SK-N-SH (cell line): ENCODE data around the gene RABGGTA. TPM values are rescaled to one million over a fixed set of nuclear protein-coding genes. Genes with fewer than 3 reads are reported as not detected.

Source experiments
- CTCF ChIA-PET: fragments of 300-600, 350-600 bp; formaldehyde crosslinking; extraction: SDS; loops from one replicate; lab custom pipeline; 2021; lab: Yijun Ruan, JAX
- POLR2A ChIA-PET: fragments of 350-600 bp; sonication (Branson Sonifier 250); formaldehyde crosslinking; extraction: SDS; loops from one replicate; lab custom pipeline; 2020; ENCODE audit warnings: antibody characterized with exemption, inconsistent platforms; lab: Yijun Ruan, JAX
- DNase-seq: peaks from one replicate; pipeline ENCODE4 v3.0.0; 2012
- H2AFZ ChIP-seq: fragments of 200-600 bp; sonication (generic); 2 replicates; pipeline ENCODE4 v1.8.1; 2016; ENCODE audit warnings: antibody characterized with exemption, mild to moderate bottlenecking, low read depth
- H3F3A ChIP-seq: fragments of 200-600 bp; sonication (generic); replicated peaks from 2 replicates; pipeline ENCODE3; 2016; ENCODE audit warnings: antibody characterized with exemption, mild to moderate bottlenecking; ENCODE audit not compliant: insufficient read depth
- H3K27ac ChIP-seq, 2 experiments: fragments of 200-500 bp in 1 of 2; fragments of 200-600 bp in 1 of 2; sonication (Bioruptor generic) in 1 of 2; sonication (generic), shearing (Covaris generic) in 1 of 2; 2 replicates each; pipeline versions ENCODE4 v1.5.1 to v1.6.1; 2014 to 2016; ENCODE audit warnings: low read depth in 2 of 2, inconsistent platforms in 1 of 2, low read length in 1 of 2, mild to moderate bottlenecking in 1 of 2, mixed read lengths in 1 of 2
- H3K27me3 ChIP-seq: fragments of 200-600 bp; sonication (generic), shearing (Covaris generic); 2 replicates; pipeline ENCODE4 v1.6.1; 2016; ENCODE audit warnings: mixed run types; ENCODE audit not compliant: insufficient read depth
- H3K36me3 ChIP-seq, 2 experiments: fragments of 200-500 bp in 1 of 2; fragments of 200-600 bp in 1 of 2; sonication (Bioruptor generic) in 1 of 2; sonication (generic) in 1 of 2; replicated peaks in 1 of 2; 2 replicates each; pipeline versions ENCODE3 to v1.5.1; 2014 to 2016; ENCODE audit warnings: low read length in 1 of 2, mild to moderate bottlenecking in 1 of 2; ENCODE audit not compliant: insufficient read depth in 2 of 2, control insufficient read depth in 1 of 2
- H3K4me1 ChIP-seq, 2 experiments: fragments of 200-500 bp in 1 of 2; fragments of 200-600 bp in 1 of 2; sonication (Bioruptor generic) in 1 of 2; sonication (generic), shearing (Covaris generic) in 1 of 2; 2 replicates each; pipeline versions ENCODE4 v1.5.1 to v1.6.1; 2014 to 2016; ENCODE audit warnings: low read depth in 1 of 2, low read length in 1 of 2, mixed run types in 1 of 2; ENCODE audit not compliant: insufficient read depth in 2 of 2, control insufficient read depth in 1 of 2
- H3K4me2 ChIP-seq: fragments of 200-600 bp; sonication (generic), shearing (Covaris generic); 2 replicates; pipeline ENCODE4 v1.6.1; 2017; ENCODE audit warnings: mixed run types
- H3K4me3 ChIP-seq, 2 experiments: fragments of 200-500 bp in 1 of 2; fragments of 200-600 bp in 1 of 2; sonication (Bioruptor generic) in 1 of 2; sonication (generic), shearing (Covaris generic) in 1 of 2; 2 replicates each; pipeline versions ENCODE4 v1.5.1 to v1.8.1; 2014 to 2016; ENCODE audit warnings: low read depth in 2 of 2, inconsistent platforms in 1 of 2, low read length in 1 of 2, mild to moderate bottlenecking in 1 of 2, mixed read lengths in 1 of 2, moderate library complexity in 1 of 2
- H3K79me2 ChIP-seq: fragments of 200-600 bp; sonication (generic); 2 replicates; pipeline ENCODE4 v1.8.1; 2017; ENCODE audit warnings: mild to moderate bottlenecking; ENCODE audit not compliant: insufficient read depth
- H3K9ac ChIP-seq: fragments of 200-600 bp; sonication (generic); 2 replicates; pipeline ENCODE4 v1.6.1; 2017; ENCODE audit warnings: mixed run types
- H3K9me2 ChIP-seq: fragments of 200-600 bp; sonication (generic); 2 replicates; pipeline ENCODE4 v1.6.1; 2017; ENCODE audit warnings: mixed run types
- H3K9me3 ChIP-seq: fragments of 200-600 bp; sonication (generic); 2 replicates; pipeline ENCODE4 v1.6.1; 2017; ENCODE audit warnings: mixed run types, mild to moderate bottlenecking, moderate library complexity
- H4K20me1 ChIP-seq: fragments of 200-600 bp; sonication (generic); 2 replicates; pipeline ENCODE4 v1.6.1; 2017; ENCODE audit warnings: mild to moderate bottlenecking, mixed run types; ENCODE audit not compliant: insufficient read depth
- CTCF ChIP-seq: fragments of 200-600 bp; sonication (generic); IDR thresholded peaks from 2 replicates; pipeline ENCODE4 v1.6.1; 2017; ENCODE audit warnings: antibody characterized with exemption, mild to moderate bottlenecking, moderate library complexity
- EZH2phosphoT487 ChIP-seq: fragments of 200-600 bp; sonication (generic); IDR thresholded peaks from 2 replicates; pipeline ENCODE4 v1.6.1; 2017; ENCODE audit warnings: low read depth, mixed run types, mild to moderate bottlenecking, antibody characterized with exemption, moderate library complexity, borderline replicate concordance
- FOSL2 ChIP-seq: IDR thresholded peaks from 2 replicates; pipeline ENCODE4 v1.4.0; 2012; ENCODE audit warnings: low read depth, mild to moderate bottlenecking, moderate library complexity, borderline replicate concordance
- FOXJ3 ChIP-seq: sonication (generic); formaldehyde crosslinking; IDR thresholded peaks from 2 replicates; pipeline ENCODE4 v1.5.1; 2020; ENCODE audit warnings: mild to moderate bottlenecking, missing genetic modification reagents
- MXI1 ChIP-seq: IDR thresholded peaks from 2 replicates; pipeline ENCODE4 v1.6.1; 2012; ENCODE audit warnings: mild to moderate bottlenecking, low read depth, low read length, improper control_type of control experiment
- NFIC ChIP-seq: IDR thresholded peaks from 2 replicates; pipeline ENCODE4 v1.4.0; 2012; ENCODE audit warnings: borderline replicate concordance
- PBX3 ChIP-seq: IDR thresholded peaks from 2 replicates; pipeline ENCODE4; 2012
- POLR2AphosphoS5 ChIP-seq: IDR thresholded peaks from 2 replicates; pipeline ENCODE4 v1.6.1; 2012; ENCODE audit warnings: low read depth, low read length
- RFX5 ChIP-seq: IDR thresholded peaks from 2 replicates; pipeline ENCODE4 v1.6.1; 2012; ENCODE audit warnings: mild to moderate bottlenecking, improper control_type of control experiment, low read length
- RXRA ChIP-seq: IDR thresholded peaks from 2 replicates; pipeline ENCODE4 v1.4.0; 2012; ENCODE audit warnings: low read depth, mild to moderate bottlenecking, borderline replicate concordance
- SIN3A ChIP-seq: IDR thresholded peaks from 2 replicates; pipeline ENCODE4 v1.6.1; 2012; ENCODE audit warnings: low read depth, mild to moderate bottlenecking, low read length, moderate library complexity, borderline replicate concordance
- USF2 ChIP-seq: fragments of 150-350 bp; IDR thresholded peaks from 2 replicates; pipeline ENCODE4 v1.6.1; 2017; ENCODE audit warnings: antibody characterized with exemption, low read length, low read depth, borderline replicate concordance
- WGBS: methylation state at CpG from one replicate; pipeline ENCODE4 v1.1.6; 2017; ENCODE audit warnings: low lambda C conversion rate; 5-methylcytosine and 5-hydroxymethylcytosine counted together
- polyA plus RNA-seq, 3 experiments: library from polyadenylated mRNA; depleted of rRNA; stranded (reverse); fragments of >200 nt; gene quantifications; 2 replicates each; pipeline ENCODE4 v1.2.3, GENCODE V29; 2012
- TF ChIP-seq, protein P1 (sequence below): IDR thresholded peaks from 2 replicates; pipeline ENCODE4 v1.4.0; 2012; ENCODE audit warnings: low read depth, borderline replicate concordance

The RABGGTA gene
- polyA plus RNA-seq, 1 of the 3 experiments (the other 2 are of a cell fraction), result 59.4 TPM

GRCh38 chr14:24228902-24229301, 42.5 kb downstream of the RABGGTA start:
- WGBS, result 0% methylated on average over 1 of the region's 1 CpG
- POLR2A ChIA-PET, result no interaction called here
- H3K4me1 ChIP-seq, result peaks cover 19 to 29% of the 10 kb centered on the region in 2 experiments; a peak in 3 of 4 replicates

More at GRCh38 chr14:24228902-24229301, 42.5 kb downstream of the RABGGTA start:
- no peak overlapping the region for H3K4me2 ChIP-seq
- TF ChIP-seq POLR2AphosphoS5 (no peak), SIN3A (no peak), PBX3 (no peak), NFIC (no peak), USF2 (no peak), FOSL2 (no peak), RXRA (no peak), RFX5 (no peak), EZH2phosphoT487 (no peak), FOXJ3 (CRISPR knock-in tag) (no peak), MXI1 (no peak), CTCF (no peak)
- TF ChIP-seq, protein P1, sequence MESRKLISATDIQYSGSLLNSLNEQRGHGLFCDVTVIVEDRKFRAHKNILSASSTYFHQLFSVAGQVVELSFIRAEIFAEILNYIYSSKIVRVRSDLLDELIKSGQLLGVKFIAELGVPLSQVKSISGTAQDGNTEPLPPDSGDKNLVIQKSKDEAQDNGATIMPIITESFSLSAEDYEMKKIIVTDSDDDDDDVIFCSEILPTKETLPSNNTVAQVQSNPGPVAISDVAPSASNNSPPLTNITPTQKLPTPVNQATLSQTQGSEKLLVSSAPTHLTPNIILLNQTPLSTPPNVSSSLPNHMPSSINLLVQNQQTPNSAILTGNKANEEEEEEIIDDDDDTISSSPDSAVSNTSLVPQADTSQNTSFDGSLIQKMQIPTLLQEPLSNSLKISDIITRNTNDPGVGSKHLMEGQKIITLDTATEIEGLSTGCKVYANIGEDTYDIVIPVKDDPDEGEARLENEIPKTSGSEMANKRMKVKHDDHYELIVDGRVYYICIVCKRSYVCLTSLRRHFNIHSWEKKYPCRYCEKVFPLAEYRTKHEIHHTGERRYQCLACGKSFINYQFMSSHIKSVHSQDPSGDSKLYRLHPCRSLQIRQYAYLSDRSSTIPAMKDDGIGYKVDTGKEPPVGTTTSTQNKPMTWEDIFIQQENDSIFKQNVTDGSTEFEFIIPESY, result no peak
- no peak overlapping the region for H3K9ac ChIP-seq
- no peak overlapping the region for H3K4me3 ChIP-seq
- H3K27me3 ChIP-seq, result no peaks in the 10 kb centered on the region
- no peaks in the 10 kb centered on the region for H3K9me3 ChIP-seq
- H3F3A ChIP-seq, result peaks cover 29% of the 10 kb centered on the region
- DNase-seq, result no peak
- H4K20me1 ChIP-seq, result peaks cover 9% of the 10 kb centered on the region
- H3K27ac ChIP-seq, result no peak overlapping the region
- H3K79me2 ChIP-seq, result peaks cover 95% of the 10 kb centered on the region
- CTCF ChIA-PET, result interaction anchor here (0.8 to 2.1 kb wide), 2 partner anchors 13 to 68 kb away, joined by 3 to 11 read pairs; partner anchors contain the start of genes IRF9 and MDP1
- peaks cover 6 to 22% of the 10 kb centered on the region in 2 experiments for H3K36me3 ChIP-seq
- no peaks in the 10 kb centered on the region for H3K9me2 ChIP-seq
- no peak overlapping the region for H2AFZ ChIP-seq
